Stimulated activated CD8-positive, alpha-beta memory T cell treated with anti-CD3 and anti-CD28 coated beads, Interleukin-2, amount 100 ng/mL, for 1 hour (primary cell): Measurements from ENCODE around the gene HDHD3.
"Not testable (repeated sequence)": the region's sequence is repeated elsewhere in the genome, so short reads cannot be mapped to it uniquely, and the experiment has no call there.

Source experiments
- DNase-seq, 2 donors: peaks; one replicate each; pipeline ENCODE4 v3.0.0-alpha.2; 2020; ENCODE audit warnings: low read depth in 2 of 2

HDHD3 gene, protein sequence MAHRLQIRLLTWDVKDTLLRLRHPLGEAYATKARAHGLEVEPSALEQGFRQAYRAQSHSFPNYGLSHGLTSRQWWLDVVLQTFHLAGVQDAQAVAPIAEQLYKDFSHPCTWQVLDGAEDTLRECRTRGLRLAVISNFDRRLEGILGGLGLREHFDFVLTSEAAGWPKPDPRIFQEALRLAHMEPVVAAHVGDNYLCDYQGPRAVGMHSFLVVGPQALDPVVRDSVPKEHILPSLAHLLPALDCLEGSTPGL

DNA sequence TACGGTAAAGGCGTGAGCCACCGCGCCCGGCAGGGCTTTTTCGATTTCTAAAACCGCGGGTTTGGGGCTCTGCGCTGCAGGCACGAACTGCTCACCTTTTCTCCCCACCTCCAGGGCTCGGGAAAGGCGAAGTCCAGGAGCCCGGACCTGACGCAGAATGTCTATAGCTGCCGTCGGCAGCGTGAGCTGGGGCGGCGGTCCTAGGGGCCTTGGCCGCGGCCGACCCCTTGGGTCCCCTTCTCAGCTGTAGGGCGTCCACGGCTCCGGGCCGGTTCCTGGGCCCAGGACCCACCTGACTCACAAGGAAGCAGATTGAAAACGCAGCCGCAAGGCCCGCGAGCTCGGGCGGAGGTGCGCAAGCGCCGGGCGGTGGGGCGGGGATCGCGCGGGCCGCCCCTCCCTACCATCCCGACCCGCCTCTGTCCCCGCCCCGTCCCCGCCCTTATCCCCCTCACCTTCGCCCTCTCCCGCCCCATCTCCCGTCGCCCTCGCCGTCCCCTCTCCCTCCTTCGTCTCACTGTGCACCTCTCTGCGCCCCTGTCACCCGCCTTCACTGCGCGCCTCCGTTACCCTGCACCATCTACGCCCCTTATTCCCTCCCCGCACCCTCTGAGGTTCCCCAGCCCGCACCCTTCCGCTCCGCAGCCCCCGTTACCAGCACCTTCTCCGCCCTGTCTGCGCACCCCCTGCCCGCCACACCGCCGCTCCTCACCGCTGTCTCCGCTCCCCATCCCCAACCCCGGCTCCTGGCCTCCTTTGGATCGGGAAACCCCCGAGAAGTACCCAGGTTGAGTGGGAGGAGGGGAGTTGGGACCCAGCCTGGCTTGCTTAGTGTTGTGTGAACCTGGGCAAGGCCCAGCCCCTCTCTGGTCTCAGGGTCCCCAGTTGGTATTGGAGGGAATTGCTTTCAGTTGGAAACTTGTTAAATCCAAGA, at the start of gene HDHD3:
Gene HDHD3 (minus strand): TSS at position 353 of the 934 bp plus-strand sequence. CDS start 2,632 bp downstream, outside the sequence.
- DNase-seq = peak; percentile 66 to 68

DNA sequence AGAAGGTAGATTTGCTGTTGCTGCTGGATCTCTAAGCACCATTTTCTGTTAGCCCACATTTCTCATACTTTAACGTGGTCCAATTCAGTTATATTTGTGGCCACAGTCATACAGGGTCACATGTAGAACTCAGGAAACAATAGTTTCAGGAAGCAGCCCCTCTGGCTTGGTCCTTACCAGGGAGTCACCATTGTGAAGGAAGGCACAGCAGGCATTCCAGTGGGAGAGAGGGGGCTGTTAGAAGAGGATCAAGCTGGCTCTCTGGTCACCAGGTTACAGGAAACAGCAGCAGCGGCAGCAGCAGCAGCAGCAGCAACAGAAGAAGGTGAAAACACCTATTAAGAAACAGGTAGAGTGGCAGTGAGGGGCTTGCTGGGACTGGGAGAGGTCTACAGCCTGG, 48.3 kb upstream of the HDHD3 start:
- DNase-seq = no peak

DNA sequence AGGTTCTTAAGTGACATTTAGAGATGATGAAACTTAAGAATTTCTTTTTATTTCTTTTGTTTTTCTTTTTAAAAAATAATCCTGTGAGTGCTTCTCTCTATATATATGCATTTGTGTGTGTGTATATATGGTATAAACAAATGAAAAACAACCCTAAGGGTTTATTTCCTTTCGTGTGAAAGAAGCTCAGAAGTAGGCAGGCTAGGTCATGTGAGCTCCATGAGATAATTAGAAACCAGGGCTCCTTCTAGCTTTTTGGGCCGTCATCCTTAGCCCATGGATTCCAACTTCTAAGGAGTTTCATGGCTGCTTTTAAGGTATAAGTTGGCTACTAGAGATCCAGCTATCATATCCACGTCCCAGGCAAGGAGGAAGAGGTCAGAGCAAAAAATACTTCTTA, 44.9 kb upstream of the HDHD3 start:
- no peak for DNase-seq

DNA sequence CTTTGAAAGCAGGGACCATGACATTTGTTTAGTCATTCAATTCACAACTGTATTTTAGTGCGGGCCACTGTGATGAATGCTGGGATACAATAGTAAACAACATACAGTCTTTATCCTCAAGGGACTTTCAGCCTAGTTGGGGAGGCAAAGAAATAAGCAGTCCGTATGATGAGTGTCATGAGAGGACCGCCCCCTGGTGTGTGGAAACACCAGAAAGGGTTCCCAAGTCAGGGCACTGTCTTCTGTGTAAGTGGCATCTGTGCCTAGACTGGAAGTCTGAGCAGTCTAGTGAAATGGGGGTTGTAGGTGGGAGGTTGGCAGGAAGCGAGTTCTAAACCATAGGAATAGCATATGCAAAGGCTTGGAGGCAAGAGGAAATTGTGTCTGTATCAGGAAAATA, 40.6 kb upstream of the HDHD3 start:
- no peak for DNase-seq

DNA sequence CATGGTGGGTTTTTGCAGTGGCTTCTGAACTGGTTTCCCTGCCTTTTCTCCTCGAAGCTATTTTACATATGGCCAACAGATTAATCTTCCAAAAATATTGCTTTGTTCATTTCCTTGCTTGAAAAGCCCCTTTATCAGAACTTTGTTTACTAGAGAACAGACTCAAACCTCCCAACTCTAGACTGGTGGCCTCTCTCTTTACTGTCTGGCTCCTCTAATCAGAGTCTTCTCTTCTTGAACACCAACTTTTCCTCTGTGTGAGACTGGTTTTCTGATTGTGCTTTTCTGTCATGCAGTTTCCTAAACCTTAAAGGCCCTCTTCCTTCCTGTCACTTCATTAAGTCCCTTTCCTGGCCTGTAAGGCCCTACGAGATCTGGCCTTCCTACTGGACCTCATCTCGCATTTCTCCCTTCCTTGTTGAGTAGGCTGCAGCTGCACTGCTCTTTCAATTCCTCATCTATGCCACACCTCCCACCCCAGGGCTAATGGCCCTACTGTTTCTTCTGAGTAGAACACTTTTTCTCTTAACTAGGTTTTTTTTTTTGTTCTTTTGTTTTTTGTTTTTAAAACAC, 39.4 kb upstream of the HDHD3 start:
- no peak for DNase-seq

DNA sequence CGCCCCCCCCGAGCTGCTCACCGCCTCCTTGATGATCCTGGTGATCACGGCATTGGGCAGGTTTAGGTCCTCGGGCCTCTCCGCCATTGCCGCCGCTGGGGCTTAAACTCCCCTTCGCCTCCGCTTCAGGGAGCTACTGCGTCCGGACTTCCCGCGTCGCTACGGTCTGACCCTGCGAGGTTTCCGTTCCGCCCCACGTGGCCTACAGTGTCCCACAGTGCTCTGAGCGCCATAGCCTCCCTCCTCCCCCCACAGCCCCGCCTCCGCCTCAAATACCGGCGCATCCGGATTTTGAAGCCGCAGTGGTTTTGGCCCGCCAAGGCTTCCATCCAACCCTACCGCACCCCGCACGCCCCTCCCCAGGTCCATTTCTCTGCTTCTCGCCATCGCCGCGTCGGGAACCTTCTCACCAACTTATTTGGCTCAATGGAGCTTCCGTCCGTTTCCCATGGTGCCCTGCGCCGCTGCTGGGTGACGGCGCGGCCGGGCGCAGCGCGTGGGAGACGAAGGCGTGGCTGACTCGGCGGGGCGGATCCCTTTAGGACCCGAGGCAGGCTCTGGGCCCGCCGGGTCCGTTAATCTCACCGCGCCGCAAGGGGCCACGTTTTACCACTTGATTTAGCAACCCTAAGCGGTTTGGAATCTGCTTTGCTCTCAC, 33.5 kb upstream of the HDHD3 start, which contains the start of the genes C9orf43 and POLE3:
Gene C9orf43 (plus strand): TSS at position 541 of the 658 bp plus-strand sequence. CDS start 2,747 bp downstream, outside the sequence.
Gene POLE3 (minus strand): TSS at position 469 of the 658 bp plus-strand sequence. CDS start 382 bp downstream, at position 87.
- DNase-seq = peak; percentile 90

DNA sequence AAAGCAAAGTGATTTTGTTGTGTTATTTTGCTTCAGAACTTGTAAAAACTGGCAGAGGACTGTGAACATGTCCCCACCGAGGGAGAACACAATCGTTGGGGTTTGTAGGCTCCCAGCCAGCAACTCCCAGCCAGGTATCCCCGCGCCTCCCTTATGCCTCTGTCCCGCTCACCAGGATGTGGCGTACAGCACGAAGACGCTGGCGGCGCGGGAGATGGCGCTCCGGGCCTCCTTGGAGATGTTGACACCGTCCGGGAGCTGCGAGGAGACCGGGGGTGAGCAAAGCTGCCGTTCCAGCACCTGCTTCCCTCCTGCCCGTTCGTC, 33.1 kb upstream of the HDHD3 start:
- DNase-seq = no peak

DNA sequence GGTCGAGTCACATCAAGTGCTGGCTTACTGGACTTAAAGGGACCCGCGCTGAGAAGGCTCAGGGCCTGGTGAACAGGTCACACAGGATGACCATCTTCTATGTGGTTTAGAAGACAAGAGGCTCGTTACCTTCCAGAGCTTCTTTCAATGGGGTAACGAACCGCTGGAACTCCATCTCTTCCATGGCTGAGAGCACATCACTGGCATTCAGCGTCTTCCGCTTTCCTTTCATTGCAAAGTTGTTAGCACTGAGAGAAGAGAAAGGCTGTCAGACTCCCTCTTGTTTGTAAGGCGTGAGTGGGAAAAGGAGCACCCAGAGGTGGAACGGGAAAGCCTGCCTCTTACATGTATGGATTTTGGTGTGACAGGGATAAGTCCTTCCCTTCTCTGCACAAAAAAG, 32.7 kb upstream of the HDHD3 start:
- no peak for DNase-seq

DNA sequence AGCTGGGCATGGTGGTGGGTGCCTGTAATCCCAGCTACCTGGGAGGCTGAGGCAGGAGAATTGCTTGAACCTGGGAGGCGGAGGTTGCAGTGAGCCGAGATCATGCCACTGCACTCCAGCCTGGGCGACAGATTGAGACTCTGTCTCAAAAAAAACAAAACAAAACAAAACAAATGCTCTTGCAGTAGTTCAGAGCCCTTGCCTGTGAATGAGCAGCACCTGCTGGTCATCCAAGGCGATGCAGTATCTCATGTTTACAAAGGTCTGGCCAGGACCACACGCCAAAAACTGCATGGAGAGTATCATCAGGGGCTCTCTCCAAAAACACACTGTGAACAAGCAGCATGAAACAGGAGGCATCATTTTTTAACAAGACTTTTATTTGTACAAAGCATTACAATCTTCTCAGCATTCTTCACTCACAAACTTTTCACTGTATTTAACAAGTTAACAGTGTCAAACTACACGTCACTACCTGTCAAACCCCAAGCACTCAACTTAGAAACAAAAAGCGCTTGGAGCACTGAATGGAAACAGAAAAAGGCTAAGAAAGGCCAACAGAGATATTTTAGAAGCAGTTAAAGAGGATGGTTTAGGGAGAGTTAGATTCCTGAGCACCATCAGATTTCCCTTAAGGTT, 30.2 kb upstream of the HDHD3 start:
- peak in 1 of 2 donors; percentile 33 for DNase-seq

DNA sequence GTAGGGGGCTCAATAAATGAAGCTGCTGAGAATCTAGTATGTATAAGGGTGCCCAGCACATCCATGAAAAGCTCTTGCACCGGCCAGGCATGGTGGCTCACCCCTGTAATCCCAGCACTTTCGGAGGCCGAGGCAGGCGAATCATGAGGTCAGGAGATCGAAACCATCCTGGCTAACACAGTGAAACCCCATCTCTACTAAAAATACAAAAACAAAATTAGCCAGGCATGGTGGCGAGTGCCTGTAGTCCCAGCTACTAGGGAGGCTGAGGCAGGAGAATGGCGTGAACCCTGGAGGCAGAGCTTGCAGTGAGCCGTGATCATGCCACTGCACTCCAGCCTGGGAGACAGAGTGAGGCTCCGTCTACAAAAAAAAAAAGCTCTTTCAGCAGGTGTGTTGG, 29.6 kb upstream of the HDHD3 start:
- not testable (repeated sequence) for DNase-seq

DNA sequence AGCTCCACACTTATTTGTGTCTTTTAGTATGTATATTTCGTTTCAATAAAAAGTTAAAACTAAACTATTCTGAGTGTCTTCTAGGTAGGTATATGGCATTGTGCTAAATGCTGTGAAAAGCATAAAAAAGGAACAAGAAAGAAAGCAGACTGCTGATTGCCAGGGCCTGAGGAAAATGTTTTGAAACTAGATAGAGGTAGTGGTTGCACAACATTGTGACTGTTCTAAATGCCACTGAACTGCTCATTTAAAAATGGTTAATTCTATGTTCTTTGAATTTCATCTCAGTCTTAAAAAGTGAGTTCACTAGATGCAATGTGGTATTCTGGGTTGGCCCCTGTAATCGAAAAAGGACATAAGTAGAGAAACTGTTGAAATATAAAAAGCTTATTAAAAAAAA, 26.9 kb upstream of the HDHD3 start:
- no peak for DNase-seq

DNA sequence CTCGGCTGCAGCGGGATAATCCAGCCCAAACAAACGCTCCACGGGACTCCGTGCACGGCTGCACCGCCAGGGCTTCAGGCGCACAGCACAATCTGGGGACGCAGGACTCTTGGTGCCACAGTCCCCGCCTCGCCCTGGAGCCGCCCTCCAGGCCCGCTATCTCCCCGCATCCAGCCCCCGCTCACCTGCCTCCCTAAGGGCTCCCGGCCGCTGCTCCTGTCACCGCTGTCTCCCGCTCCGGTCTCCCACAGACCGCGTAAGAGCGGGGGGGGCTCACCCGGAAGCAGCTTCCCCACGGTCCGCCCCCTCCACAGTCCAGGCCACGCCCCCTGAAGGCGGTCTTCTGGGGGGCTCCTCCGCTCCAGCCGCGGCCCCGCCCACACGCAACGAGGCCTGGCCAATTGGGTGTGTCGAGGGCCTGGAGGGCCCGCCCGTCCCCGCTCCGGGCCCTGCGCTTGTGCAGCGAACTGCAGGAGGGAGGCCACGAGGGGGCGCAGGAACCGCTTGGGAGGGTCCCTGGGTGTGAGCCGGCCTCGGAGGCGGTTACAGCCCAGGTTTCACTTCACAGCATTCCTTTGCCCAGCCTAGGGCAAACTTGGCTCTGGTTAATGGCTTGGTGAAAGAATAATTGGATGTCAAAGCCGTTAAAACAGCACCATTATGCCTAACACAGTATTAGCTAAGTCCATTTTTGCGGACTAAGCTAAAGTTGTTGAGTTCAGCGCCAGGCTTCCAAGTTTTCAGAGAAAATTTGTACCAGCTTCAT, 24.4 kb upstream of the HDHD3 start, which contains the start of gene ALAD:
Gene ALAD (minus strand): TSS at position 258 of the 766 bp plus-strand sequence. CDS start 7,725 bp downstream, outside the sequence.
- DNase-seq = peak; percentile 99 to 100

DNA sequence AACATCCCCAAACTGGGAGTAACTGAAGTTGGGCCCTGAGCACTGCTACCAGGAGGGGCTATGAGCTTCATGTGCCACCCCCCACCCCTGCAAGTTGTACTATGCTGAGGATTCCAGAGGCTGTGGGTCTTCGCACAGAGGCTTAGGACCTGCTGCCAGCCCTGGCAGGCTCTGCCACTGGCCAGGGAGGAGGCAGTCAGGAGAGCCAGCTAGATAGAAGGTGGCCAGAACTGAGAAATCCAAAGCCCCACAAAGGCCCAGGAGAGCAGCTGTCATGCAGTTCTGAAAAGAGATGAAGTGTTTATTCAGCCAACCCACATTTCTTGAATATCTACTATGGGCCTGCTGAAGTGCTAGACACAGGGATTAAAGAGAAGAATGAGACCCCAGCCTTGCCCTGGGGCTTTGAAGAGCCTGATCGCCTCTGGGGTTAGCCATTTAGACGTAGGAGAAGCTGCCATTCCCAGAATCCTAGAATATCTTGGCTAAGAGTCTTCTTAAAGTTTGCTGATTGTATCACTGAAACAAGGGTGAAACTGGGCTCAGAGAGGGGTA, 22.9 kb upstream of the HDHD3 start:
- no peak for DNase-seq

DNA sequence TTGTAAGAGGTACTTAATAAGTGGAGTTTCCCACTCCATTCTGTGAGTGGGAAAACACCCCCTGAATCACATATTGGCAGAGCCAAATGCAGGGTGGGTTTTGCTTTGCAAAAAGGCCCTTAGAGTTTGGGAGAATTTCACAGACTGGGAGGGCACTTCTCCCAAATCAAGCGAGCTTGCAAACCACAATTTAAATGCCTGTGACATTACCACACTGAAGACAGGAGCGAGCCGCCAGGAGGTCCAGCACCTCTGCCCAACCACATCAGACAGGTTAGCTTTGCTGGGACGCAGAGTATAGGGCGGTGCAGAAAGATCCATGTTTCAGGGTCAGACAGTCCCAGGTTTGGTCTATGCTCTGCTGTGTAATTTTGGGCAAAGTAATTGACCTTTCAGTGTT, 22.0 kb upstream of the HDHD3 start:
- DNase-seq = no peak

DNA sequence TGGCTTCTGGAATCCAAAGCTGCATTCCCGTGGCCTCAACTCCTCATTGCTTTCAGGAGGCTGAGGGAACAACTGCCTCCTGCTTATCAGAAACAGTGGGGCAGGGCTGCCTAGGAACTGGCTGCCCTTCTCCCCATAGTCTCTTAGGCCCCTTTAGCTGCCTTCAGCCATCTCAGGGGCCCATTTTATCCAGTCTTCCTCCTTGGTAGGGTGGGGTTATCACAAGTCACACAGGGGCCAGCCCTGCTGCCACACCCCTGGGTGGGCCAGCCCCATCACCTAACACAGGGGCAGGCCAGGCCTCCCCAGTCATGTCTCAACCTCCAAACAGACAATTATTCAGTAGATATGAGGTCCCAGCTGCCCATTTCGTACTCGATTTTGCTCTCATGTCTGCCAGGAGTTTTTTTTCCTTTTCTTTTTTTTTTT, 20.4 kb upstream of the HDHD3 start:
- DNase-seq = no peak

DNA sequence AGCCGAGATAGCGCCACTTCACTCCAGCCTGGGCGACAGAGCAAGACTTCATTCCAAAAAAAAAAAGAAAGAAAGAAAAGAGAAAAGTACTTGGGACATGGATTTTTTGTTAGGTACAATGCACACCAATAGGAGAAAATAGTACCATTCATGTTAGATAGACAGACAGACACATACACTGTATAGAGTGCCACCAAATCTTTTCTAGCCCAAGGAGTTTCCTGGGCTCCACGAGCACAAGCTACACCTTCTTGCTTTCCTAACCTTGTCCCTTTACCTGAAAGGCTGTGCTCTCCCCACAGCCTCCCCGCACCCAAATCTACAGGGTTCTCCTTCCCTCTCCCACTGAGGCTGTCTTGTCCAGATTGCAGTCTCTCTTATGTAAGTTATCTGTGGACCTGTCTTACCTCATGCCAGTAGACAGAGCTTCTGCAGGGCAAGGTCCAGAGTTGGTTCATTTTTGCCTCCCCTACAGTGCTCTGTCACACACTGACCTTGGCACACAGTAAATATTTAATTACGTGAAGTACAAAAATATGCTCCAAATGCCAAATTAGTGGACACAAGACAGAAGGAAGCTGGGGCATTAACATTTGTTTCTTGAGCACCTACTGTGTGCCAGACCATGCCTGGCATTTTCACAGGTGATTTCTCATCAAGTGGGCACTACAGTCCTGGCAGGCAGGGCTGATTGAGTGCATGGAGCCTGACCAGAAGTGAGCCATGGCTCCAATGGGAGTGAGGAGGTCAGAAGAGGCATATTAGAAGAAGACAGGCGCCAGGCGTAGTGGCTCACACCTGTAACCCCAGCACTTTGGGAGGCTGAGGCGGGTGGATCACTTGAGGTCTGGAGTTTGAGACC, 18.4 kb upstream of the HDHD3 start:
- DNase-seq = no peak

DNA sequence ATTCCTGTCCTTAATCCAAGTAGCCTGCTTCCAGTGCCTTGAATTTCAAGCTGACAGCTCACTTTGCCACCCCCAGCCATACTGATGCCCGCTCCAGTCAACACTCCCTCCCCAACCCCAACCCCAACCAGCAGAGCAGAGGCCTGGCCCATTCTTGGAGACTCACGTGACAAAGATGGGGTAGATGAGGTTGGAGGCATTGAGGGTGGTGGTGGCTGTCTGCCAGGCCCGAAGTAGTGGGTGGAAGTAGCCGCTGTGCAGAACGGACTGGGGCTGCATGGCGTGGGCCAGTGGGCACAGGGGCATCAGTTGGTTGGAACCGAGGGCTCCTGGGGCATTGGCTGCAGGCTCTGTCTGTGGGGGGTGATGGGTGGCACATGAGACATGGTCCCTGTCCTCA, 16.5 kb upstream of the HDHD3 start:
- DNase-seq = no peak

DNA sequence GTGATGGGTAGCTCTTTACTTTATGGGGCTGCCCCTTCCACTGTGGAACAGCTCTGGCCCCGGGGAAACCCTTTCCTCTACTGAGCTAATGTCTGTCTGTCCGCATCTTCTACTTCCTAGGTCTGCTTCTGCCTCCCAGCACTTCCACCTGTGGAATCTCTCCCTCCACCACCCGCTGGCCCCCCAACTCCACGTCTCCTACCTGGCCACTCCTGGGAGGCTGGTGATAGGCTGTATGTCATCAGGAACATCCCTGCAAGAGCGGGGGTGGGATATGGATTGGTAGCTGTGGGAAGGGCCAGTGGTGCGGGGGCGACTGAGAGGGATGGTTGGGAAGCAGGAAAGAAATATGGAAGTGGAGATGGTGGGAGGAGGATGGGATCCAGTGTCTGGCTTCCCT, 15.1 kb upstream of the HDHD3 start:
- no peak for DNase-seq
